Pericardium fibroblast (primary cell): ENCODE results near the gene YTHDC2. TPM values are rescaled to one million over a fixed set of nuclear protein-coding genes. Genes with fewer than 3 reads are reported as not detected.

Experiments
- total RNA-seq: library from RNA; depleted of rRNA; stranded (reverse); fragments of >200 nt; gene quantifications from 2 replicates; pipeline ENCODE4 v1.2.3, GENCODE V29; 2015

Gene YTHDC2
- total RNA-seq, result 7.1 and 9.8 TPM in 2 replicates

GRCh38 chr5:113513384-113514288, at the start of gene YTHDC2:
Gene YTHDC2, plus strand, starts transcription at chr5:113513694. Its CDS starts 202 bp downstream, at chr5:113513896.

GRCh38 chr5:113487781-113488644, 25.5 kb upstream of the YTHDC2 start, which contains the start of gene MCC:
Gene MCC, minus strand, starts transcription at chr5:113488453.

Other genes starting within 250 kb of the YTHDC2 start
- not detected in 2 replicates for gene TSSK1B, start 78.7 kb upstream of the YTHDC2 start, total RNA-seq
- 15.8 and 19.4 TPM in 2 replicates for gene MCC, start 25.2 kb upstream of the YTHDC2 start, total RNA-seq